Activated CD8-positive, alpha-beta memory T cell treated with anti-CD3 and anti-CD28 coated beads, Interleukin-2, amount 10 ng/mL, durations not matched to agents 7 days and 5 days (primary cell): ENCODE measurements around the gene PDLIM7. TPM values are rescaled to one million over a fixed set of nuclear protein-coding genes. Genes with fewer than 3 reads are reported as not detected.
"Not testable (repeated sequence)": the region's sequence is repeated elsewhere in the genome, so short reads cannot be mapped to it uniquely, and the experiment has no call there.

Source experiments
- ATAC-seq: fragments of 150-1000 bp; cut with Tn5 transposase; one replicate; pipeline ENCODE4 v1.10.0; 2021; ENCODE audit warnings: moderate library complexity
- CTCF ChIA-PET: fragments of 350-600 bp; sonication (Branson Sonifier 250); formaldehyde crosslinking; loops from one replicate; lab custom pipeline; 2021; ENCODE audit warnings: antibody characterized with exemption; lab: Charles Lee
- DNase-seq: peaks from one replicate; pipeline ENCODE4 v3.0.0-alpha.2; 2020
- H3K27ac Mint-ChIP-seq: one replicate; pipeline ENCODE4 v1.8.0; 2021; ENCODE audit warnings: mild to moderate bottlenecking, mixed read lengths
- H3K27me3 Mint-ChIP-seq: one replicate; pipeline ENCODE4 v1.8.0; 2021; ENCODE audit warnings: mixed read lengths
- H3K36me3 Mint-ChIP-seq: one replicate; pipeline ENCODE4 v1.8.0; 2021; ENCODE audit warnings: mild to moderate bottlenecking, mixed read lengths
- H3K4me1 Mint-ChIP-seq: one replicate; pipeline ENCODE4 v1.8.0; 2021; ENCODE audit warnings: mixed read lengths
- H3K4me3 Mint-ChIP-seq: one replicate; pipeline ENCODE4 v1.8.0; 2021; ENCODE audit warnings: mild to moderate bottlenecking, moderate library complexity, mixed read lengths
- H3K9me3 Mint-ChIP-seq: one replicate; pipeline ENCODE4 v1.8.0; 2022; ENCODE audit warnings: low read depth, mixed read lengths
- total RNA-seq, 2 experiments: library from RNA; stranded (reverse); gene quantifications; one replicate each; pipeline ENCODE4 v1.2.3, GENCODE V29; 2021

Gene PDLIM7
- total RNA-seq, 2 experiments from 2014 or later: 72.9 to 81.2 TPM

- H3K27me3 Mint-ChIP-seq: no peaks in the 10 kb centered on the region
- no peak overlapping the region for H3K27ac Mint-ChIP-seq
- H3K36me3 Mint-ChIP-seq: peaks cover 15% of the 10 kb centered on the region
- ATAC-seq: no peak
- peaks cover 22% of the 10 kb centered on the region for H3K4me1 Mint-ChIP-seq
- H3K4me3 Mint-ChIP-seq: no peak overlapping the region
- no peaks in the 10 kb centered on the region for H3K9me3 Mint-ChIP-seq
- no peak for DNase-seq
- CTCF ChIA-PET: interaction anchor here (1.1 to 19.2 kb wide), 5 partner anchors 11 to 100 kb away, joined by 3 to 193 read pairs (median 5); no protein-coding TSS in a partner anchor
Observed at GRCh38 chr5:177490311-177490991, 7.0 kb downstream of the PDLIM7 start.

DNA sequence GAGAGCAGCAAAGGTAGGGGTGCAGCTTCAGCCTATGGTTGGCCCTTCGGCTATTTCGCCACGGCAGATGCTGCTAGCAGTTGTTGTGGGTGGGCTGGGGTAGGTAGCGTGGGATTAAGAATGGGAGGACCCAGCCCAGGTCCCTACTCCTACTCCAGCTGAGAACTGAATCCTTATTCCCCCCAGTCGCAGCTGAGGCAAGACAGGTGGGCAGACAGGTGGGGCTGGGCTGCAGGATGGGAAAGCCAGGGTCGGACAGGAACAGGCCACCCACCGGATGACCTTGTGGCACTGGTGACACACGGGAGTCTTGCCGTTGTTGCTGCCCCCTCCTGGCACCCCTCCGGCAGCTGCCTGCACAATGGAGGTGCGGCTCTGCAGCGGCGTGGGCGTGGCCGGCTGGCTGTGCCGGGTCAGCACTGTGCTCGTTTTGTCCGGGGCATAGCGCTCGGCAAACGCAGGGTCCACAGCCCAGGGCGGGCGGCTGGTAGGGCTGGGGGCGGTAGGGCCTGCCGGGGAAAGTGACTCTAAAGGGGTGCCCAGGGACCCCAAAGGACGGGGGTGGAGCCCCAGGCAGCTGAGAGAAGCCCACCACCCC lies 8.2 kb downstream of the PDLIM7 start:
- no peaks in the 10 kb centered on the region for H3K27me3 Mint-ChIP-seq
- ATAC-seq: no peak

DNA sequence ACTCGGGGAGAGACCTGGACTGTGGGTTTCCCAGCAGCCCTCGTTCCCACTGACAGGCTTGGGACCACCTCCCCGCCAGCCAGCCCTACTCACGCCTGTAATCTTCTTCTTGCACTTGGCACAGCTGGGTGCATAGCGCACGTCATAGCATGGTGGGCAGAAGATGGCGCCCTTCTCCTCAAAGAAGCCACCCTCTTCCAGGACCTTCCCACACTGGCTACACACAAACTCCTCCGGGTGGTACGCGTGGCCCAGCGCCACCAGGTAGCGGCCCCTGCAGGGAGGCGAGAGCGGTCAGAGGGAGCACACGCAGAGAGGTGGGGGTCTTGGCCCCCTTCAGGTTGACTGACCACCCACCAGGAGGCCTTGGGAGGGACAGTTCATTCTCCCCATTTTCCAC lies 9.4 kb downstream of the PDLIM7 start:
- Mint-ChIP-seq H3K4me1 (peaks cover 4% of the 10 kb centered on the region), H3K9me3 (no peaks in the 10 kb centered on the region), H3K4me3 (no peak overlapping the region), H3K27ac (no peak overlapping the region), H3K27me3 (no peaks in the 10 kb centered on the region), H3K36me3 (peaks cover 17% of the 10 kb centered on the region)
- no peak for DNase-seq
- CTCF ChIA-PET: interaction anchor here (1.1 to 19.2 kb wide), 5 partner anchors 9 to 84 kb away, joined by 3 to 193 read pairs (median 6); partner anchors contain the start of gene PDLIM7
- ATAC-seq: no peak

More for the DNA sequence above, 8.2 kb downstream of the PDLIM7 start:
- no peak for DNase-seq
- peaks cover 12% of the 10 kb centered on the region for H3K4me1 Mint-ChIP-seq
- no peak overlapping the region for H3K27ac Mint-ChIP-seq
- no peak overlapping the region for H3K4me3 Mint-ChIP-seq
- H3K36me3 Mint-ChIP-seq: peaks cover 15% of the 10 kb centered on the region
- CTCF ChIA-PET: interaction anchor here (0.8 to 19.2 kb wide), 6 partner anchors 10 to 99 kb away, joined by 3 to 193 read pairs (median 4); no protein-coding TSS in a partner anchor
- H3K9me3 Mint-ChIP-seq: no peaks in the 10 kb centered on the region

GRCh38 chr5:177487144-177487543 lies 10.3 kb downstream of the PDLIM7 start:
- H3K27me3 Mint-ChIP-seq: no peaks in the 10 kb centered on the region
- H3K4me3 Mint-ChIP-seq: no peak overlapping the region
- ATAC-seq (no peak), DNase-seq (no peak)
- CTCF ChIA-PET: interaction anchor here (0.6 to 19.2 kb wide), 4 partner anchors 11 to 115 kb away, joined by 3 to 193 read pairs (median 6); no protein-coding TSS in a partner anchor
- no peak overlapping the region for H3K27ac Mint-ChIP-seq
- no peaks in the 10 kb centered on the region for H3K4me1 Mint-ChIP-seq
- peaks cover 16% of the 10 kb centered on the region for H3K36me3 Mint-ChIP-seq
- H3K9me3 Mint-ChIP-seq: no peaks in the 10 kb centered on the region

DNA sequence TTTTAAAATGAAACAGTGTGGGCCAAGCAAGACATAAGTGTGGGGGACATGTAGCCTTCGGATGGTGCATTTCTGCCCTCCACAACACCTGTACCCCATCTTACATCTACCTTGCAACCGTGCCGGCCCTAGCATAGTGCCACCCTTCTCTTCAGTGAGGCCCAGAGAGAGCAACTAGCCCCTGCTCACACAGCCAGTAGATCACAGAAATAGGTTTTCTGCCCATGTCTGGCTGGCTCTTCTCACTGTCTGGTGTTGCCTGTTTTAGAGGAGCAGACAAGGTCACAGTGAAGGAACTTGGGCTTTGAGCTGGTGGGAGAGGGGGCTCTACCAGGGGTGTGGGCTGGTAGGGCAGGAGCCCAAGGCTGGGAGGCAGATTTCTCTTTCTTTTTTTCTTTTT lies 11.1 kb downstream of the PDLIM7 start:
- CTCF ChIA-PET: interaction anchor here (1.4 to 19.2 kb wide), 5 partner anchors 10 to 82 kb away, joined by 3 to 193 read pairs (median 6); no protein-coding TSS in a partner anchor
- peaks cover 13% of the 10 kb centered on the region for H3K36me3 Mint-ChIP-seq
- H3K27me3 Mint-ChIP-seq: no peaks in the 10 kb centered on the region
- no peak overlapping the region for H3K27ac Mint-ChIP-seq
- H3K4me3 Mint-ChIP-seq: no peak overlapping the region
- H3K9me3 Mint-ChIP-seq: no peaks in the 10 kb centered on the region
- no peaks in the 10 kb centered on the region for H3K4me1 Mint-ChIP-seq
- ATAC-seq (no peak), DNase-seq (no peak)

GRCh38 chr5:177485753-177486152 lies 11.7 kb downstream of the PDLIM7 start:
- not testable (repeated sequence) for H3K9me3 Mint-ChIP-seq, H3K4me3 Mint-ChIP-seq, DNase-seq, H3K4me1 Mint-ChIP-seq, H3K27me3 Mint-ChIP-seq, ATAC-seq, H3K27ac Mint-ChIP-seq
- peaks cover 11% of the 10 kb centered on the region for H3K36me3 Mint-ChIP-seq
- CTCF ChIA-PET: interaction anchor here (1.4 kb wide), 2 partner anchors 15 to 22 kb away, joined by 3 read pairs; no protein-coding TSS in a partner anchor

- peaks cover 7% of the 10 kb centered on the region for H3K36me3 Mint-ChIP-seq
- H3K27me3 Mint-ChIP-seq: no peaks in the 10 kb centered on the region
- CTCF ChIA-PET: interaction anchor here (0.9 to 1.4 kb wide), 3 partner anchors 14 to 21 kb away, joined by 3 read pairs; no protein-coding TSS in a partner anchor
- no peak overlapping the region for H3K4me3 Mint-ChIP-seq
- H3K4me1 Mint-ChIP-seq: peaks cover 2% of the 10 kb centered on the region
- H3K27ac Mint-ChIP-seq: no peak overlapping the region
- no peaks in the 10 kb centered on the region for H3K9me3 Mint-ChIP-seq
- no peak for DNase-seq
- ATAC-seq: no peak
Observed at GRCh38 chr5:177484902-177485549, 12.4 kb downstream of the PDLIM7 start.

GRCh38 chr5:177483994-177484901 lies 13.2 kb downstream of the PDLIM7 start:
- H3K27ac Mint-ChIP-seq: peak overlapping the region; percentile 2
- peaks cover 7% of the 10 kb centered on the region for H3K36me3 Mint-ChIP-seq
- no peaks in the 10 kb centered on the region for H3K27me3 Mint-ChIP-seq
- H3K9me3 Mint-ChIP-seq: no peaks in the 10 kb centered on the region
- CTCF ChIA-PET: interaction anchor here (0.9 kb wide), 1 partner anchor 13 kb away, joined by 3 read pairs; no protein-coding TSS in a partner anchor
- peaks cover 9% of the 10 kb centered on the region for H3K4me1 Mint-ChIP-seq
- no peak for DNase-seq
- no peak for ATAC-seq
- H3K4me3 Mint-ChIP-seq: no peak overlapping the region

DNA sequence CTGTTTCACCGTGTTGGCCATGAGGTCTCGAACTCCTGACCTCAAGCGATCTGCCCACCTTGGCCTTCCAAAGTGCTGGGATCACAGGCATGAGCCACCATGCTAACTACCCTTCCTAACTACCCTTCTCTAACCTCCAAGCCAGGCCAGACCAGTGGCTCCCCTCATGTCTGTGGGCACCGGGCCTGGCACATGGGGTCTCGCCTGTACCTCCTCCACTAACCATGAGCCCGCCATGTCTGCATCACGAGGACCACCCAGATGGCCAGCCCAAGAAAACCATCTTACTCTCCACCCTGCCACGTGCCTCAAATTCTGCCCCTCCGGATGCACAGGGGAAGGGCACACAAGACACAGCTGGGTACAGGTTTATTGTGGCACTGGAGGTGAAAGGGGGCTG lies 14.4 kb downstream of the PDLIM7 start:
- H3K4me1 Mint-ChIP-seq: peaks cover 19% of the 10 kb centered on the region
- H3K27me3 Mint-ChIP-seq: no peaks in the 10 kb centered on the region
- no peak for DNase-seq
- CTCF ChIA-PET: interaction anchor here (1.0 kb wide), 1 partner anchor 28 kb away, joined by 4 read pairs; no protein-coding TSS in a partner anchor
- no peaks in the 10 kb centered on the region for H3K9me3 Mint-ChIP-seq
- H3K27ac Mint-ChIP-seq: no peak overlapping the region
- no peak overlapping the region for H3K4me3 Mint-ChIP-seq
- no peak for ATAC-seq
- peaks cover 7% of the 10 kb centered on the region for H3K36me3 Mint-ChIP-seq

DNA sequence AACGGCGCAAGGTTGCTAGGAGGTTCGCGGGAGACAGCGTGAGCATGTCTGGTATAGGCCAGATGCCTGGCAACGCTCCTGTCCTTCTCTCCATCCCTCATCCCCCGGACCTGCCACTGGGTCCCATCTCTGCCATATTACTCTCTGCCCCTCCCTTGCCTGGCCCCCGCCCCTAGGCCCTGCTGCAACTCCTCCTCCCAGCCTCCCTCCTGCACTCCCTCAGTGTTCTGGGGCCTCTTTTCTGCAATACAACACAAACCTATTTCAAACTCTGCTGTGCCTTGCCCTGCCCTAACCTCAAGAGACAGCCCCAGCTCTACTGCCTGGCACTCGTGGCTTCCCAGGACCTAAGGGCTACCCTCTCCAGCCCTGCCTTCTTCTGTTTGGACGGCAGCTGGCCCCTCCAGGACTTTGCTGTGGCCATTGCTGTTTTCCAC lies 15.0 kb downstream of the PDLIM7 start:
- Mint-ChIP-seq H3K36me3 (peaks cover 7% of the 10 kb centered on the region), H3K4me1 (peaks cover 23% of the 10 kb centered on the region), H3K27ac (no peak overlapping the region), H3K9me3 (no peaks in the 10 kb centered on the region), H3K27me3 (no peaks in the 10 kb centered on the region), H3K4me3 (no peak overlapping the region)
- CTCF ChIA-PET: interaction anchor here (1.0 to 2.4 kb wide), 2 partner anchors 11 to 28 kb away, joined by 4 to 6 read pairs; no protein-coding TSS in a partner anchor
- ATAC-seq (no peak), DNase-seq (no peak)

DNA sequence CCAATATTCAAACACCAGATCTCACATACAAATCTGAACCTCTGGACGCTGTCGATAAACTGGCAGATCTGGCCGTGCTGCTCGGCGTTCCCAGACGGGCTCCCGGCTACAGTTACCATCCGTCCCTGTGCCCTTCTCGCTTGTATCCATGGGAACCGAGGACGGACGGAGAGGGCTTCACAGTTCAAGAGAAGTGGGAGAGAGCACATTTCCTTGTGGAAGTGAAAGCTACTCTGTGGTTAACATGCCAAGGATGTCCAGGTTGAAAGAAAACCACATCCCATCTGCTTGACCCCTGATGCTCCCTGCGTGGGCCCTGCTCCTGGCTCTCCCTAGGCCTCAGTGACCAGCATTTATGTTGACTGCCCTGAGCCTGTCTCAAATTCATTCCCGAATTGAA lies 17.6 kb downstream of the PDLIM7 start:
- no peaks in the 10 kb centered on the region for H3K9me3 Mint-ChIP-seq
- no peak overlapping the region for H3K4me3 Mint-ChIP-seq

More for the DNA sequence above, 17.6 kb downstream of the PDLIM7 start:
- peaks cover 39% of the 10 kb centered on the region for H3K4me1 Mint-ChIP-seq
- CTCF ChIA-PET: interaction anchor here (0.7 to 4.6 kb wide), 7 partner anchors 9 to 91 kb away, joined by 3 to 26 read pairs (median 7); no protein-coding TSS in a partner anchor
- DNase-seq: no peak
- no peaks in the 10 kb centered on the region for H3K27me3 Mint-ChIP-seq
- H3K36me3 Mint-ChIP-seq: peaks cover 3% of the 10 kb centered on the region
- H3K27ac Mint-ChIP-seq: peak overlapping the region; percentile 90
- no peak for ATAC-seq
